GM18870 (cell line): ENCODE measurements around the gene EFNA3.

Experiments used
- ATAC-seq: cut with Tn5 transposase; IDR thresholded peaks from one replicate; pipeline ENCODE4 v1.9.1; 2021; ENCODE audit warnings: moderate library complexity; ENCODE audit not compliant: unreplicated experiment

EFNA3 gene

DNA sequence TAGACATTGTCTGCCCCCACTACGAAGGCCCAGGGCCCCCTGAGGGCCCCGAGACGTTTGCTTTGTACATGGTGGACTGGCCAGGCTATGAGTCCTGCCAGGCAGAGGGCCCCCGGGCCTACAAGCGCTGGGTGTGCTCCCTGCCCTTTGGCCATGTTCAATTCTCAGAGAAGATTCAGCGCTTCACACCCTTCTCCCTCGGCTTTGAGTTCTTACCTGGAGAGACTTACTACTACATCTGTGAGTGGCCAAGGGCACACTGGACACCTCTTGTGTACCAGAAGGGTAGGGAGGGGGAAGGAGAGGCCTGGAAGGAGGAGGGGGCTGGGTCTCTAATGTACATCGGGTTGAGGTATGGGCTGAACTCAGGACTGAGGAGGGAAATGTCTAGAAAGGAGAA, 11.9 kb upstream of the EFNA3 start:
- no peak for ATAC-seq

DNA sequence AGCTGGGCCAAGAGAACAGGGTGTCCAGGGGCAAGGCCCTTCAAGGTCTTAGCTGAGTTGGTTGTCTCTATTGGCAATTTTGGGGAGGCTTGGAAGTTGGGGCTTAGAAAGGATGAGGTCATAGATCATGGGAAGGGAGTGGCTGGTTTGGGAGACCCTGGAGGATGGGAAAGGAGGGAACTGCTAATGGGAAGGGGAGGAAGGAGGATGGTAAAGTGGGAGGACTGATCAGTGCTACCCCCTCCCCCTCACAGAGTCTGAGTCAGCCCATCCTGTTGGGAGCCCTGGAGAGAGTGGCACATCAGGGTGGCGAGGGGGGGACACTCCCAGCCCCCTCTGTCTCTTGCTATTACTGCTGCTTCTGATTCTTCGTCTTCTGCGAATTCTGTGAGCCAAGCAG, 10.0 kb upstream of the EFNA3 start:
- no peak for ATAC-seq

DNA sequence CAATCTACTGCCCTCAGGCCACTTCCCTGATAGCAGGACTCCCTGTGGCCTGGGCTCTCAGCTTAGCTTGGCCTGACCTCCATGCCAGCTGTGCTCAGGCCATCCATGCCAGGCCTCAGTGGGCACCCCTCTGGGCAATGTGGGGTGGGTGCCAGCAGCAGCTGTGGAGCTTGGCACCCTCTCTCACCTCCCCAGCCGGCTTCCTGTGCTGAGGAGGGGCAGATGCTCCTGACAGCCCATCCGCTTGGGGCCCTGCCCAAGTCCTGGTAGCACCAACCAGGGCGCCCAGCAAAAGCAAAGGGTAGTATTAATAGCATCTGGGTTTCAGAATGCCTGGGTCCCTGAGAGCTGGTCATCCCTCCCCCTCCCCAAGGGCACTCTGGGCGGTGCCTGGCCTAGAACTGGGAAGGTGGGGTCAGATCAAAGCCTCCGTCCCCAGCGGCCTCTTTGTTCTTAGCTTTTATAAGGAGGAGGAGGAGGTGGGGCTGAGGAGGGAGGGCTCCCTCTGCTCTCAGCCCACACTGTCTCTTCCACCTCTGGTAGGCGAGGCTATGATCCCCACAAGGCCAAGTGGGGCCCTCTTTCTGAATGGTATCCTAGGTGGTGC, 9.0 kb upstream of the EFNA3 start:
- ATAC-seq = no peak

DNA sequence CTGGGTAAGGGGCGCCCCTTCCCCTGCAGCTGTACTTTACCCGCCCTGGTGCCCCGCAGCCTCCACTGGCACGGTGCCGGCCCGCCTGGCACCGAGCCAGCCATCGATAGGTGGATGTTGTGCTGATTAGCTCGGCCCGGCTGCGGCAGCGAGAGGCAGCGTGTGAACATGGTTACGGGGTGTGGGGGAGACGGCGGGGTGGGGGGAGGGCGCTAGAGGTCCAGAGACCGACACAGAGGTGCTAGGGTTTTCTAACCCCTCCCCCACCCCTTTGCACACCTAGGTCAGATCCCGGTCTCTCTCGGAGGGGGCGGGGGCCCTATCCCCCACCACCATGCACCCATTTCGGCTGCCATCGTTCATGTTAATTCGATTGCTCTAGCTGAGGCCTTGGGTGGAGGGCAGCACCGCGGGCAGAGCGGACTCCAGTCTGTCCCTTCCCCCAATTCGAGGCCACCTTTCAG, 8.4 kb upstream of the EFNA3 start:
- ATAC-seq = no peak

DNA sequence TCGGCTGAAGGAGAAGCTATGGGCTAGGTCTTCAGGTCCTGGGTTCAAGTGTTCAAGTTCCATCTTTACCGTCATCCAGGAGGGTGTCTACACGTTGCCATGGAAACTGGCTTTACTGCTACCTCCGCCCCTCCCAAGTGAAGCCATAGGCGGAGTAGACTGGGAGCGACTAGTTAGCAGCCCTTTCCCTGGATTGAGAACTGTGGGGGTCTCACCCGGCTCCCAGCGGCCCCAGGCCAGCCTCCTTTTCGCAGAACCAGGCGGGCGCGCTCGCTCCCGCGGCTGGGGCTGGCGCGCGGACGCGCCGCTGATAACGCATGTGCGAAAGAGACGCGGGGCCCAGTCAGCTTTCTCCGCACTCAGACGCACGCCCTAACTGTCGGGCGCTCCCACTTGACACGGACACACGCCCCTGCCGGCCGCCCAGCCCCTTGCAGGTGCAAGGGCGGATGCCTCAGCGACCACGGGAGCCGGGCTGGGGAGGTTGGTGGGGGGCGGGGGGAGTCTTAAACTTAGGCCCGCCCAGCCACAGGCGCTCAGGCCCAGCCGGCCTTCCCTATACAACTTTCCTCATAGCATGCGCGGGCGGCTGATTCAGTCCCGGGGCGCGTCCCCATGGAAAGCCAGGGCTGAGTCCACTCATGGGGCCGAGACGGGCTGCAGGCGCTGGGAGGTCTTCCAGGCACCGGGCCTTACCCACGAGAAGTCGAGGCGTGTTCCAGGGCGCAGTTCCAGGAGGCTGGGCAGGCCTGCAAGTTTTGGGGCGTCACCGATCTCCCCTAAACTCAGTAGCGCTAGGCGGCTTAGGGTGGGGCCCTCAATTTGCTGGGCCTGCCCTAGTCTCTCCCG, 7.7 kb upstream of the EFNA3 start:
- ATAC-seq = no peak

DNA sequence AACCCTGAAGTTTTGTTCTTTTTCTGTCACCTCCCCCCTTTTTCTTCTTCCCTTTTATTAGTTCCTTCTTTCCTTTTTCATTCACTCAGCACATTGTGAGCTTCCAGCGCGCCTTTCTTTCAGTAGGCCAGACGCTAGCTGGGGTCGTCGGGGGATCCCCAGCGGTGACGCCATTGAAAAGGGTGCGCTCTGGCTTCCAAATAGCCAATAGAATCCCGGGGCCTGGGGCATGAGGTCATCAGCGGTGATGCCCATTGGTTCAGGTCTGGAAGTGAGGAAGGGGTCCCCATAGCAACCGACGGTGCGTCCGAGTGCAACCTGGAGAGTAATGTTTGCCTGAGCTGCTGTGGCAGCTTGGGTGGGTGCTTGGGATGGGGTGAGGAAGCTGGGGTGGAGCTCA, 6.9 kb upstream of the EFNA3 start:
- ATAC-seq = no peak

DNA sequence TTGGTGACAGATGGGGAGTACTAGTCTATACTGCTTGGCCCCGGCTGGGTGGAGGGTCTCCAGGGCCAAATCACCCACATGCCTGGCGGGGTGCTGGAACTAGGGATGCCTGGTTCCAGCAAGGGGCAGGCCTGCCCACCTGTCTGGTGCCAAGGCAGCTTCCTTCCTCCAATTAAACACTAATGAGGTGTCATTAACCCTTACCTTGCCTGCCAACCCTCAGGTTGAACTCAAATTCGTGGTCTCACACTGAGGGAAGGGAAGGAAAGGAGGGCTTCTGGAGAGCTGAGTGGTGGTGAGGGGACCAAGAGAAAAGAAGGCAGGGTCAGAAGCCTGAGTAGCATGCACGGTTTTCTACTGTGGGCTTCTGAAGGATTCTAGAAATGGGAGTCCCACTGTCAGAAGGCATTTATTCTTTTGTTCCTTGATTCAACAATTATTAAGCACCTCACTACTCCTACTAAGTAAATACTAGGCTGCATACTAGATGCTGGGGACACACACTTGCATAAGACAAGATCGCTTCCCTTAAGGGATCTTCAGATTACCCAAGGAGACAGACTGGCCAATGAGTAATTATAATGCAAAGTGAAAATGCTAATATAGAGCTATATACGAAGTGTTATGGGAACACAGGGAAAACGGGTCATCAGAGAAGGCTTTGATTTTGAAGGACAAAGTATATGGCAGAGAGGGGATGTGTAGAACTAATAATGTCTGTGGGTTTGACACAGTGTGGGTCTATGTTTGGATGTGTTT, 5.9 kb upstream of the EFNA3 start:
- no peak for ATAC-seq

DNA sequence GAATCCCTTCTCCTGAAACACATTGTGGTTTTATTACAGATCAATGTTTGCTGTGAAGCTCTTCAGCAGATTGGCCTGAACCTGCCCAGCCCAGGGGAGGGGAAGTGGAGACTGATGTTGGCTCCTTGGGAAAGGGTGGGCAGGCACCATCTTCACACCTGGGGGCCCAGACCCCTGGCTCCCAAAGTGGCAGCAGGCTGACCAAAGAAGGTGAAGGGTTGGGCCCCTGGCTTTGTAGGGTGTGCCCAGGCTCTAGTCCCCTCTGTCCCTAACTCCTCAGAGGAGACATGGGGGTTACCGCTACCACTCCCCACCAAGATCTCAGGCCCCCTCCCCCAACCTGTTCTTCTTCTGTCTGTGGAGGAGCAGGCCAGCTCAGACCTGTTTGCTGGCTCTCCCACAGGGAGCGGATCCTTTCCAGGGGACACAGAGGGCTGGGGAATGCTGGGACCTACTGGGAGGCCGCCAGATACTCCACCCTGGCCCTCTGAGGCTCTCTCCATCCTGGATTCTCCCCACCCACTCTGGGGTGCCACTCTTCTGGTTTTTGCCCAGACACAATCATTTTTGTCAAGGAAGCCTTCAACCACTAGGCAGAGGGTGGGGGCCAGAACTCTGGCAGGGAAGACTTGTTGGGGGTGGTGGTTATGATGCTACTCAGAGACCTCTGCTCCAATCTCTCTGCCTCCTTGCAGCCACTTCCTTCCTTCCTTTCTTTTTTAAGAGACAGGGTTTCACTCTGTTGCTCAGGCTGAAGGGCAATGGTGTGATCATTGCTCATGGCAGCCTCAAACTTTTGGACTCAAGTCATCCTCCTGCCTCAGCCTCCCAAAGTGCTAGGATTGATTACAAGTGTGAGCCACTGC, 5.0 kb upstream of the EFNA3 start:
- ATAC-seq = no peak

DNA sequence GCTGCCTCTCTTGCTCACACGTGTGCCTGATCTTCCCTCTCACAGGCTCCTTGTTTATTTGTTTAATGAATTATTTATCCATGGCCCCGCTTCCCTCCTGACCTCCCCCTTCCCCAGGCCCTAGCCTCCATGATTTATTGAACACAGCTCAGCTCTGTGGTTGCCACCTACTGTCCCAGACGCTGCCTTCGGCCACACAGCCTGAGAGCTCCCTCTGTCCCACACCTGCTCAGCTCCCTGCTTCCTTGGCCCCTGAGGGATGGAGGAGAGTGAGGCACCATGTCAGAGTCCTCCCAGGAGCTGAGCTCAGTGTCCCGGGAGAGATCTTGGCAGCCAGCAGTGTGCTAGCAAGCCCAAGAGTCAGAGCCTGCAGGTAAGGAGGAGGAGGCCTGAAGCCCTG, 3.1 kb upstream of the EFNA3 start:
- ATAC-seq = no peak

DNA sequence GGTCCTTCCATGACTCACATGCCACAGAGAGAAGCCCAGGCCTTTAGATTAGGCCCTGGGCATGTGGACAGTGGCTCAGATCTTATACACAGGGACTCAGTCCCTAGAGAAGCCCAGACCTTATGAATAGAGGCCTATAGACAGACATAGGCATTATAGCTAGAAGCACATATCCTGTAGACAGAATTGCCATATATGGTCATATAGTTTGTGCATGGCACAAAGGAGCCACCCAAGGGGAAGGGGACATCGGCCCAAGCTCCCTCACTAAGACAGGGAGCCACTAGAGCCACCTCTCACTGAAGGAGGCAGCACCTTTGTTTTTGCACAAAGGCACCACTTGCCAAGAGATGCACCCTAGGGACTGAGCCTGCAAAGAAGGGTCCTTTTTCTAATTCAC, 2.3 kb upstream of the EFNA3 start:
- ATAC-seq = no peak

DNA sequence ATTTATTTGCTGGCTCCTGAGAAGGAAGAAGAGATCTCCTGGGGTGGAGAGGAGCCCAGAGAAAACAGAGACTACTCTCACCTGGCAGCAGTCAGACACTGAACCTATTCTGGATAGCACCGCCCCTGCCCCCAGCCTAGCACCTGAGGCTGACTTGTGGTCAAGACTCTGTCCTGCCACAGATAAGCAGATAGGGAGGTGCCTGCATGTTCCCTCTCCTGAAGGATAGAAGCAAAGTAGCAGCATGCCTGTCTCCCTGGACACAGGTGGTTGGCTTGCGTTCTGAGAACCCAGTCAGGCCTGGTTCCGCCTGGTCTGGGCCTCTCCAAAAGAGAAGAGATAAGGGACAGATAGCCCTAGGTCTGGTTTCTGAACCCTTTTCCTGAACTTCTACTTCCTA, 1.3 kb upstream of the EFNA3 start:
- ATAC-seq = no peak

DNA sequence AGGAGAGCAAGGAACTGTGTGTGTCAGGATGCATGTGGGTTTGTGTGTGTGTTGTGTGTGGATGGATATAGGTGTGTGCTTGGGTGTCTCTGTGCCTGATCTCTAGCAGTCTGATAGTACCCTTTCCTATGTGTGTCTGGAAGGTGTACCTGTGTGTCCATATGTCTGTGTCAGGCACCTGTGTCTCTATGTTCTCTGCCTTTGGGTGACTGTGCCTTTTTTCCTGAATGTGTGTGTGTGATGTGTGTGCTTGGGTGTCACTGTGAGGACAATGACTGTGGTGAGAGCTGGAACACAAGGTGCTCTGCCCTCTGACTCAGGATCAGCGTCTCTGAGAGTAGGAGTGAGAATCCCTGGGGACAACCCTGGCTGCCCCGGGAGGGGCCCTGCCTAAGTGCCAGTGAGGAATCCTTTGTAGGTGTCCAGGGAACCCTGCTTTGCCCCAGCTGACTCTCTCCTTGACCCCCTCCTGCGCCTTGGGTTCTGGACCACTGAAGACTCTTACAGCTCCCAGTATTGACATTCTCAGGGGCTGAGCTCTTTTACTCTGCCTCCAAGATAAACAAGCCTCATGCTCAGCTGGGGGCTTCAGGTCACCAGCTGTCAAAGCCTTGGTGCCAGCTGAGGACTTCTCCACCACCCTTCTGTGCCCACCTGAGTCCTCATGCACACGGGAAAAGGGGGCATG, 735 bp upstream of the EFNA3 start:
- ATAC-seq = no peak

DNA sequence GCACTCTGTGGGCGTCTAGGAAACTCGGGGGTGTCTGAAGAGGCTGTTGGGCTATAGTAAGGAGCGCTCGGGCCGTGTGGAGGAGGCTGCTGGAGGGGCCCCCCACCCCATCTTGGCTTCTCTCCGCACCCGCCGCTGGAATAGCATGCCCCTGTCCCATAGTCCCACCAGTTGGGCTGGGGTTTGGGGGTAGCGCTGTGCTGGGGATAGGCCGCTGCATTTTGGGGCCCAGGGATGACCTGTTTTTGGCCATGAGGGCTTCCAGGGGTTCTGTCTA, 511 bp downstream of the EFNA3 start:
- no peak for ATAC-seq

DNA sequence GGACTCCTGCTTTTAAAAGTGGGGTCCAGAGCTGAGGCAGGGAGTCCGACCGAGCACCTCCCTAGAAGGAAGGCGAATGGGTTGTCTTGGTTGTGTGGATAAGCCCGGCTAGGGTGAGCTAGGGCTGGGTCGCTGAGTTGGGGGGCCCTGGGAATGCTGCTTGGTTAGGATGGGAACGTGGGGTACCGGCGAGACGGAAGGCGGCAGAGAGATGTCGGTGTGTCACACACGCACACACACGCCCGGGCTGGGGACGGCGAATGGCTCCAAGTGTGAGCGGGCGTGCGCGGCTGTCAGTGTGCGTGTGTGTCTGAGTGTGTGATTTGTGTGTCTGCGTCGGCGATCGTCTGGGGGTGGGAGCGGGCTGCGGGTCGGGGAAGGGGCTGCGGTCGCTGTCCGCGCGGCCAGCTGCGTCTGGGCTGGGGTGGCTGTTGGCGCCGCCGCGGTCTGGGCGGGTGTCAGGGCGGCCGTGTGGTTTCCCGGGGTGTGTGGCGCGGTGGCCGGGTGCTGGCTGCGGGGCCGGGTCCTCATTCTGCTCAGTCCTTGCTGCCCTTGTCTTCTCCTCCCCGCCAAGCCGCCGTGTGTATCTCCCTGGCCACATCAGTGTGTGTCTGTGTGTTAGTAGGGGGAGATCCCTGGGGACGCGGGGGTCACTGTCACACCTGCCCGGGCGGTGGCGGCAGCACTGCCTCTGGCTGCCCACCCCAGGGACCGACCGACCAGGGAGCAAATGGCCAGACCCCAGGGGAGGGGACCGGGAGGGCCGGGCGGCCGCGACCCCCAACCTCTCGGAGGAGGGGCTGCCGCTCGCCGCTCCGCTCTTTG, 1.1 kb downstream of the EFNA3 start:
- ATAC-seq = no peak

DNA sequence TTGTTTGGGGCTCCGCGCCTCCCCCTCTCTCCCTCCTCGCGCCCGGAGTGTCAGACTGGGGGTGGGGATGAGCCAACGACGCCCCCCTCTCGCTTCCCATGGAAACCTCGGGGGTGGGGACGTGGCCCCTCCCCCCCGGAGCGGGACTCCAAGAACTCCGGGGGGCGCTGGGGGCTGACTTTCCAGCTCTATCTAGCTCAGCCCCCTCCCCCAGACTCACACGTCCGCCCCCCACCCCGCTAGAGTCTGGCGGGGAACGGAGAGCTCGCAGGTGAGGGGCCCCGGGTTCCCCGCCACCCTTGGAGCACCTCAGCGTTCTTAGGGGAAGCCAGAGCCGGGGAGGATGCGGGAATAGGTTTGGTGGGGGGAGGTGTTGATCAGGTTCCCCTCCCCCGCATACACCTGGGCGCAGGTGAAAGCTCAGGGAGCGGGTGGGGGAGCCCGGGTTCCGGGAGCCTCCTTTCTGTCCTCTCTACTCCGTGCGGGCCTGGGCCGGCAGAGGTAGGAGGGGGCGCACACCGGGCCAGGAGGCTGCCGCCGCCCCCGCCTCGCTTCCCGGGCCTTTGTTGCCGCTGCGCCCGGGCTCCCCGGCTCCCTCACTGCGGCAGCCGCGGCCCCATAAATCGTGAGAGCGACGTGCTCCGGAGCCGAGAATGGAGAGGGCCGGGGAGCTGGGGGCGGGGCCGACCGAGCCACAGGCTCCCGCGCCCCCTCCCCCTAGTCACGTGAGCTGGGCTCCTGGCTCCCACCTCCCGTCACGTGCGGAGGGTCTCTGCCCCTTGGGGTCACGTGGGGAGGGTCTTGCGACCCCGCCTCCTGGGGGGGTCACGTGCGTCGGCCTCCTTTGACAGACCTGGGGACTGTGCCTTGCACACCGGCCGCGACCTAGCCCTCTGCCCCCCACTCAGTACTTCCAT, 1.9 kb downstream of the EFNA3 start:
- no peak for ATAC-seq

DNA sequence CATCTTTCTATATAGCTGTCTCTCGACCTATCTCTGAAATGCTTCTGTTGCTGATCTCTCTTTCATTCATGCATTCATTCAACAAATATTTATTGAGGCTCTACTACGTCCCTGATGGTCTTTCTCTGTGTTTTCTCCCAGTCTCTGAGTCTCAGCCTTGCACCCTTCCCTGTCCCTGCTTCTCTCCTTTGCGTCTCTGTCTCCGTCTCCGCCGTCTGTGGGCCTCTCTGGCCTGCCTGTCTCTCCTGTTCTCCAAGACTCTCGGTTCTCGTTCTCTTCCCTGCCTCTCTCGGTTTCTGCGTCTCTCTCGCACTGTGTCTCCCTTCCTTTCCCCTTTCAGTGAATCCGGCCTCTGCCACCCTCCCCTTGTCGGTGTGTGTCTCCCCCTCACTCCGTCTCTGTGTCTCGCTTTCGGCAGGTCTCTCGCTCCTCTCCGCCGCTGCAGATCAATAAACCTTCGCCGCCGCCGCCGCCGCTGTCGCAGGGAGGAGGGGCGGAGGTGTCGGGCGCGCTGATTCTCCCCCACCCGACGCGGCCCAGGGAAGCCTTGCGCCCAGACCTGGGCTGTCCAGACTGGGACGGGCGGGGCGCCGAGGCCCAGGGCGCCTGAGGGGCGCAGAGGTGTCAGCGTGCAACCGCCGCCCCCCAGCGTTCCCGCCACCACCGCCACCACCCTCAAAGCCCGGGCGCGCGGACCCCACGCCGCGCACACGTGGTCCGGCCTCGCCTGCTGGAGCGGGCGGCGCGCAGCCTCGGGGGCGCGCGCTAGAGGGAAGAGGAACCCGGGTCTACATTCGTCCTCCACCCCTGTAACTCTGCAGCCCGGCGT, 3.0 kb downstream of the EFNA3 start:
- ATAC-seq = no peak

DNA sequence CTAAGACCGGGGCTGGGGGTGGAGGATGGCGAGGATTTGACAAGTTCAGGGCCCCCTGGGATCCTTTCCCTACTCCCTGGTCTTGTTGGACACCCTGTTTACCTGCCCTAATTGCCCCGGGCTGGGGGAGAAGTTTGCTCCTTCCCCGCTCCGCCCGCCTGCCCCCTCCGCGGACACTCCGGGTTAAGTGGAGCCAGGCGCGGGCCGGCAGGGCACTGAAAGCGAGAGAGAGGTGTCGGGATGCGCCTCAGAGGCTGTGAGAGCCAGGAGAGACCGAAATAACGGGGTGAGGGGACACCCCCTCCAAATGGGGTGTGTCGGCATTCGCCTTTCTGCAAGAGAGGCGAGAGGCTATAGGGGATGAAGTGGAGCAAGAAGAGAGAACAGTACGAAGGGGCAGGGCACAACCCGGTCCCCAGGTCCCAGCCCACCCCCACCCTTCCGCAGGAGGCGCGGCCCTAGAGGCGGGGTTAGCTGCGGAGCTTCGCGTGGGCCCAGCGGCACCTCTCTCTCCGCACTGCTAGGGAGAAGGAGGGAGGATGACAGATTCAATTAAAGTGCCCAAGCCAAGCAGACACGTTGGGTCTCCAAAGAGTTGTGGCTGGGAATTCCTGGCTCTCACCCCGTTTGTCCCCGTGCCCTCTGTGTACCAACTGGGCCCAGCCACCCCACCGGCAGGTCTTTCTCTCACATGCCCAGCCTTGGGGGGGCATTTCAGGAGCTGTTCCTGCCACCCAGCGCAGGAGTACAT, 3.8 kb downstream of the EFNA3 start:
- no peak for ATAC-seq
